ENCODE results near the gene TENT4B.

TENT4B gene

DNA sequence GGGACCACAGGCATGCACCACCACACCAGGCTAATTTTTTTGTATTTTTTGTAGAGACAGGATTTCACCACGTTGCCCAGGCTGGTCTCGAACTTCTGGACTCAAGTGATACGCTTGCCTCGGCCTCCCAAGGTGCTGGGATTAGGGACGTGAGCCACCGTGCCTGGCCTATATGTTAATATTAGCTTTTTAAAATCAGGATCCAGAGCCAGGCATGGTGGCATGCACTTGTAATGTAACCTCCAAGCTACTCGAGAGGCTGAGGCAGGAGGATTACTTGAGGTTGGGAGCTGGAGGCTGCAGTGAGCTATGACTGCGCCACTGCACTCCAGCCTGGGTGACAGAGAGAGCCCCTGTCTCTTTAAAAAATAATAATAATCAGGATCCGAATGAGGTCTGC, 104.8 kb downstream of the TENT4B start:
- DNase-seq (ENCODE audit: low spot score), result no peak

DNA sequence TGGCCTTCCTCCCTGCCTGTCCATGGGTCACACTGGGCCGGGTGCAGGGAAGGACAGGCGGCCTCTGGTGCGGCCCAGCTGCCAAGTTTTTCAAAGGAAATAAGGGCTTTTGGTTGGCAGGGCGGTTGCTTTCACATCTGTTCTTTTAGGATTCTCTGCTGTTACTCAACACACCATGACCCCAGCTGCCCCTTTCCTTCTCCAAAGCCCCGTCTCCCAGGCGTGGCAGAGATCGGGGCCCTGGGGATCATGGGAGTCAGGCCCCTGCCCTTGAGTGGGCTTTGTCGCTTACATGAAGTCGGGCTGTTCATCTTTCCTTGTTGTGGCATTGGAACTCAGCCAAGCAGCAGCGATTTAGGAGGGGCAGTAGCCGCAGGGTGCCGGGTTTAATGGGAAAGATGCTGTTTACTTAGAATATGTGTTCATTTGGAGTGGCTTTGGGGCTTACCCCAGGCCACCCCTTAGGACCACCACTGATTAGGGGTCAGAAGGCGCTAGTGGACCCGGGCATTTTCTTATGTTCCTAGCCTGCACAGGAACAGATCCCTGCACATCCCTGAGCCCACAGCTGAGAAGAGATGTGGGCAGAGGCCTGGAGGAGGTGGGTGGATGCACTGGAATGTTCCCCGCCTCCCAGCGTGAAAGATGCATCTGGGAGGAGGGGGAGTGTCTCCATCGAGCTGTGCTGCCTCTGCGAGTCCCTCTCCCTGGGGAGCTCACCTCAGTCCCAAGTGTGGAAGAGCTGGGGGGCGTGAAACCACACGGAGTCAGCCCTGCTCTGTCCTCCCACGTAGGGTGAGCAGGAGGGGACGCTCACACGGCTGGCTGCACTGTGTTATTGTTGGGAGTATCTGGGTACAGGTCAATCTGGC, 106.5 kb downstream of the TENT4B start:
- DNase-seq (ENCODE audit: low spot score), result peak; percentile 79

GRCh38 chr16:50260206-50261159, 107.4 kb downstream of the TENT4B start:
- no peak for DNase-seq (ENCODE audit: low spot score)

- no peak for DNase-seq (ENCODE audit: low spot score)
Observed at GRCh38 chr16:50261160-50261706, 108.1 kb downstream of the TENT4B start.

DNA sequence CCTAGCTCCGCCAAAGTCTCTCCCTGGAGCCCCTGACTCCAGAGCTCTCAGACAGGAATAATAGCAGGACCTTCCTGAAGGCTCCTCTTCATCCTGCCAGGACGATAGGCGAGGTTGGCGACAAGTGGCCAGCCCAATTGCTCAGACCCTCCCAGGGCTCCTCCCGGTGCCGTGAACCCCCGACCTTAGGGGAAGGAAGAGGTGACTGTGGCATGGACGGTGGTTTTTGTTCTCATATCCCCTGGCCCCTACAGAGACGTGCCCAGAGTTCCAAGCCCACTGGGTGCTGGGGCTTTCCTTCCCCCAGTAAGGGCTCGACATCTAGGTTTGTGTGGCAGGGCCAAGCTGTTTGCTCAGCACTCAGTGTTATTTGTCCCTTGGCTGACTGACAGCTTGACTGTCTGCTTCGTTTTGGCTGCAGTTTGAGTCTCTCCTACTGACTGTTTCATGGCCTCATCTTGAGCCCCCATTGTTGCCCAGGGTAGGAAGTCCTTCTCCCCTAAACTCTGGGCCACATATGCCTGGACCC, 108.7 kb downstream of the TENT4B start:
- DNase-seq (ENCODE audit: low spot score), result no peak

GRCh38 chr16:50263060-50263909, 110.2 kb downstream of the TENT4B start:
- DNase-seq (ENCODE audit: low spot score), result no peak

GRCh38 chr16:50263940-50264929, 111.1 kb downstream of the TENT4B start:
- no peak for DNase-seq (ENCODE audit: low spot score)

DNA sequence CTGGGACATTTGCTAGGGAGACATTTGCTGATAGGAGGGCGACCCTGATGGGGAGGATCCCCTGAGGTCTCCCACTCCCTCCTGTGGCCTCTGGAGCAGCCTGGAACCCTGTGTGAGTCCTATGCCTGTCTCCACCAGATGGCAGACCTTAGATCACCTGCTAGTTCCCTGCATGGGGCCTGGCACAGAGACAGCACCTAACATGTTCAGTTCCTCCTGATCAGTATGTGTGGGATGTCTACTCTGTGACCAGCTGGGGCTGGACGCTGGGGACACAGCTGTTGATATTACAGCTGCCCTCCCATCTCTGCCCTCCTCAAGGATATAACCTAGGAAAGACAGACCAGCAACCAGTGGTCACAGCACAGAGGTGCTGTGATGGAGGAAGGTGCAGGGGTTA, 112.2 kb downstream of the TENT4B start:
- no peak for DNase-seq (ENCODE audit: low spot score)

DNA sequence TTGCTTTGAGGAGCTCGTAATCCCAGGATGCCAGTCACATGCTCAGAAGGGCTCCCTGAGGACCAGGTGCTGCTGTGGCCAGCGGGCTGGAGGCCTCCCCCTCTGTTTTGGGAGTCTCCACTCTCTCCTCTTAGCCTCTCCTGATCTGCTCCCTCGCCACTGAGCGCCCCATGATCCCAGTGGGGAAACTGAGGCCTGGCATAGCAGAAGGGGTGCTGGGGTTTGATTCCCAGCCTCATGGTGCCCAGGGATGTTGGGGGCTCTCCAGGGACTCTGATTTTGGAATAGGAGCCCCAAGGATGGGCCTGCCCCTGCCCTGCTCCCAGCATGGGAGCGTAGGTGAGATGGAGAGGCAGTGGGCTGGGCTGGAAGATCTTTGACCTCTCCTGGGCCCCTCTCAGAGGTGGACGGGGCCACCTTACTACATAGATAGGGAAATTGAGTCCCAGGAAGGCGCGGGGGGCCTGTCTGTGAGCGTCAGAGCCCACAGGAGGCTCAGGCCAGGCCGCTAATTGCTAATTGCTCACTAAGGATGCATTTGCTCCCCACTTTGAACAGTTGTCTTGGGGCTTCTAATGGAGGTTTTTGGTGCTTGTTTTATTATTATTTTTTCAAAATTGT, 112.7 kb downstream of the TENT4B start:
- no peak for DNase-seq (ENCODE audit: low spot score)

- DNase-seq (ENCODE audit: low spot score), result peak; percentile 94
Observed at GRCh38 chr16:50266337-50267091, 113.4 kb downstream of the TENT4B start, which contains the start of gene ADCY7. TSS of gene ADCY7 (plus strand) at chr16:50266551. CDS start at chr16:50288180, 21,629 bp downstream.

DNA sequence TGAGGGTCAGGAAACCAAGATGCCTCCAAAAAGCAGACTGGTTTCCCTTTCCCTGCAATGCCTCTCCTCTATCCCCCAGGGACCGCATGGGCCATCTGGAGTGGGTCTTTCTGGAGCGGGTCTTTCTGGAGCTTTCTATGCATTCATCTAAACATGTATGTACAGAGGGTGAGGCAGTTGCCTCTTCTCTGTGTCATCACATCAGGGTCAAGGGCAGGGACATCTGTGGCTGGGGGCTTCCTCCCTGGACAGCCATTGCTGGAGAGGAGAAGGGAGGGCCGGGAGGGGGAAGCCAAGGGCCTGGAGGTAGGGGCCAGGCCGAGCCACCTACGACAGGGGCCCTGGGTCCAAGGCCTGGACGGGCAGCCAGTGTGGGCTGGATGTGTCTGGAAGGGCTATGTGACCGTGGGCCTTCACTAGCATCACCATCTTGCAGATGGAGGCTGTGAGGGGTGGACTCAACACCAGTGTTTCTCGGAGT, 114.1 kb downstream of the TENT4B start:
- DNase-seq (ENCODE audit: low spot score), result peak; percentile 38

GRCh38 chr16:50267651-50268050, 114.5 kb downstream of the TENT4B start:
- DNase-seq (ENCODE audit: low spot score), result no peak

- DNase-seq (ENCODE audit: low spot score), result no peak
Observed at GRCh38 chr16:50268352-50268751, 115.2 kb downstream of the TENT4B start.

GRCh38 chr16:50269061-50269705, 116.1 kb downstream of the TENT4B start:
- DNase-seq (ENCODE audit: low spot score), result no peak

DNA sequence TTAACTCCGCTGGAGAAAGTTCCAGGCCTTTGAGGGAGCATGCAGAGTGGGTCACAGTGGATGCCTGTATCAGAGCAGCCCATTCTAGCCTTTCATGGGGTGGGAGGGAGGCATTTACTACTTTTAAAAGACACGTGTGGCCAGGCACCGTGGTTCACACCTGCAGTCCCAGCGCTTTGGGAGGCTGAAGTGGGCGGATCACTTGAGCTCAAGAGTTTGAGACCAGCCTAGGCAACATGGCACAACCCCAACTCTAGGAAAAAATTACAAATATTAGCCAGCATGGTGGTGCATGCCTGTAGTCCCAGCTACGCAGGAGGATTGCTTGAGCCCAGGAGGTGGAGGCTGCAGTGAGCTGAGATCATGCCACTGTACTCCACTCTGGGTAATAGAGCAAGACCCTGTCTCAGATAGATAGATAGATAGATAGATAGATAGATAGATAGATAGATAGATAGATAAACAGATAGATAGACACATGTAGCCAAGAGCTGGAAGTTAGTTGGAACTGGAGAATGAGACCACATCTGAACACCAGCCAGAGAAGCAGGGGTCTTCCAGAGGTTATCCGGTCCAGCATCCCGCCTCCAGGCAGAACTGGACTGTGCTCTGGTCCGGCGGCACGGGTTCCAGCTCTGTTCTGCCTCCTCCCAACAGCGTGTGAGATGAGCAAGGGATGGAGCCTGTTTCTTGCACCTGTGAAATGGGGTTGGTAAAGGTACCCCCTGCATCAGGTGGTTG, 116.8 kb downstream of the TENT4B start:
- no peak for DNase-seq (ENCODE audit: low spot score)

GRCh38 chr16:50270510-50271147, 117.5 kb downstream of the TENT4B start:
- no peak for DNase-seq (ENCODE audit: low spot score)

All from GM03348 (cell line).